ENCODE data around the gene EGLN2. TPM values are rescaled to one million over a fixed set of nuclear protein-coding genes. Genes with fewer than 3 reads are reported as not detected.
A peak's percentile ranks its signal among the peaks of the same experiment; 100 is the strongest.

Gene EGLN2
- total and polyA plus RNA-seq, 9 of the 15 experiments (the other 6 are each of a cell fraction or from before 2014, with no cell fraction given): 9.6 to 114 (median 71.0) TPM

GRCh38 chr19:40750058-40750873, 48.7 kb upstream of the EGLN2 start, which contains the start of gene ACTMAP (continued):
- no peak for TF ChIP-seq SFPQ (IDR thresholded peaks at IDR 0.05; ENCODE audit: low read depth, low read length)
- TF ChIP-seq ZBTB12 (CRISPR knock-in tag; IDR thresholded peaks at IDR 0.05): peak; percentile 72; the same call in 1 of the 2 replicates
- TF ChIP-seq SOX6 (IDR thresholded peaks at IDR 0.05): no peak
- no peak for TF ChIP-seq PCBP1 (IDR thresholded peaks at IDR 0.05; ENCODE audit: low read depth, low read length, poor library complexity, severe bottlenecking)
- TF ChIP-seq ZNF354B (CRISPR knock-in tag; IDR thresholded peaks at IDR 0.05): no peak
- no peak; the same call in none of the 2 replicates for TF ChIP-seq CREB3L1 (IDR thresholded peaks at IDR 0.05; ENCODE audit: borderline replicate concordance, low read depth)
- TF ChIP-seq ZNF436 (CRISPR knock-in tag; IDR thresholded peaks at IDR 0.05): no peak
- no peak for TF ChIP-seq HMBOX1 (IDR thresholded peaks at IDR 0.05)
- TF ChIP-seq TRIM25 (IDR thresholded peaks at IDR 0.05; ENCODE audit: borderline replicate concordance): peak; percentile 54; the same call in 1 of the 2 replicates
- TF ChIP-seq POLR2B (IDR thresholded peaks at IDR 0.05; ENCODE audit: low read depth, partially characterized antibody): peak; percentile 78
- TF ChIP-seq MYBL2 (IDR thresholded peaks at IDR 0.05; ENCODE audit: low read depth): no peak
- TF ChIP-seq MYBL2 (CRISPR knock-in tag; IDR thresholded peaks at IDR 0.05; ENCODE audit: borderline replicate concordance): no peak
- no peak for TF ChIP-seq HNRNPLL (IDR thresholded peaks at IDR 0.05; ENCODE audit: low read depth, low read length, poor library complexity, severe bottlenecking)
- no peak; a peak in 1 of 6 replicates for TF ChIP-seq ZBTB11 (CRISPR knock-in tag; IDR thresholded peaks at IDR 0.05)

Measured in K562 (cell line).